ENCODE data around the gene EZR.

- TF ChIP-seq, protein P1, sequence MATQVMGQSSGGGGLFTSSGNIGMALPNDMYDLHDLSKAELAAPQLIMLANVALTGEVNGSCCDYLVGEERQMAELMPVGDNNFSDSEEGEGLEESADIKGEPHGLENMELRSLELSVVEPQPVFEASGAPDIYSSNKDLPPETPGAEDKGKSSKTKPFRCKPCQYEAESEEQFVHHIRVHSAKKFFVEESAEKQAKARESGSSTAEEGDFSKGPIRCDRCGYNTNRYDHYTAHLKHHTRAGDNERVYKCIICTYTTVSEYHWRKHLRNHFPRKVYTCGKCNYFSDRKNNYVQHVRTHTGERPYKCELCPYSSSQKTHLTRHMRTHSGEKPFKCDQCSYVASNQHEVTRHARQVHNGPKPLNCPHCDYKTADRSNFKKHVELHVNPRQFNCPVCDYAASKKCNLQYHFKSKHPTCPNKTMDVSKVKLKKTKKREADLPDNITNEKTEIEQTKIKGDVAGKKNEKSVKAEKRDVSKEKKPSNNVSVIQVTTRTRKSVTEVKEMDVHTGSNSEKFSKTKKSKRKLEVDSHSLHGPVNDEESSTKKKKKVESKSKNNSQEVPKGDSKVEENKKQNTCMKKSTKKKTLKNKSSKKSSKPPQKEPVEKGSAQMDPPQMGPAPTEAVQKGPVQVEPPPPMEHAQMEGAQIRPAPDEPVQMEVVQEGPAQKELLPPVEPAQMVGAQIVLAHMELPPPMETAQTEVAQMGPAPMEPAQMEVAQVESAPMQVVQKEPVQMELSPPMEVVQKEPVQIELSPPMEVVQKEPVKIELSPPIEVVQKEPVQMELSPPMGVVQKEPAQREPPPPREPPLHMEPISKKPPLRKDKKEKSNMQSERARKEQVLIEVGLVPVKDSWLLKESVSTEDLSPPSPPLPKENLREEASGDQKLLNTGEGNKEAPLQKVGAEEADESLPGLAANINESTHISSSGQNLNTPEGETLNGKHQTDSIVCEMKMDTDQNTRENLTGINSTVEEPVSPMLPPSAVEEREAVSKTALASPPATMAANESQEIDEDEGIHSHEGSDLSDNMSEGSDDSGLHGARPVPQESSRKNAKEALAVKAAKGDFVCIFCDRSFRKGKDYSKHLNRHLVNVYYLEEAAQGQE (IDR thresholded peaks at IDR 0.05): no peak
- TF ChIP-seq CTCF (IDR thresholded peaks at IDR 0.05) (no peak), RNF2 (IDR thresholded peaks at IDR 0.05; ENCODE audit: borderline replicate concordance, low read depth) (no peak), POLR2A (IDR thresholded peaks at IDR 0.05; ENCODE audit: low read length) (no peak), FOSB (CRISPR knock-in tag; IDR thresholded peaks at IDR 0.05) (no peak), NPAS2 (CRISPR knock-in tag; IDR thresholded peaks at IDR 0.05; ENCODE audit: borderline replicate concordance) (no peak)
Observed at GRCh38 chr6:158767709-158768108, 51.5 kb downstream of the EZR start.

Measured in A549 (cell line).